ENCODE measurements around the gene MED28.

Gene MED28

GRCh38 chr4:17667653-17668201 is 53.3 kb downstream of the MED28 start:
- no peak for DNase-seq

DNA sequence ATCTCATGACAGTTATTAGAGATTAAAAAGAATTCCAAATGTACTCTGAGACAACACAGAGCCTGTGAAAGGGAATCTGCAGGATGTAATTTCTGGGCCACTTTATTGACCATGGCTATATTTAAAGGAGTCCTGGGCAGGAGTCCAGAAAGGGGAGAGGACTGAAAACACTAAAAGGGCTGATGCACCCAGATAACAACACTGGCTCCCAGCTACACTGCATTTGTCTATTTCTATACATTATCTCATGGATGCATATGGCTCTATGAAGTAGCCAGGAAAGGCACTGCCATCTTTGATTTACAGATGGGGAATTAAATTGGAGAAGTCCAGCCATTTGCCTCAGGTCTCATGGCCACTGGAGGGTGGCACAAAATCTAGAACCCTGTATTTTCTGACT is 56.0 kb downstream of the MED28 start:
- no peak for DNase-seq

GRCh38 chr4:17680559-17681280 is 66.3 kb downstream of the MED28 start:
- no peak for DNase-seq

GRCh38 chr4:17681281-17682221 is 67.1 kb downstream of the MED28 start:
- DNase-seq, result no peak

- no peak for DNase-seq
Measured at GRCh38 chr4:17682222-17682566, 67.8 kb downstream of the MED28 start.
